CD14-positive monocyte (primary cell): ENCODE results near the gene TNIP1. TPM values are rescaled to one million over a fixed set of nuclear protein-coding genes. Genes with fewer than 3 reads are reported as not detected.

Source experiments
- DNase-seq, 3 donors: peaks; one replicate each; pipeline ENCODE4 v3.0.0-alpha.2; 2011 to 2022
- H2AFZ ChIP-seq: 2 replicates; pipeline ENCODE4 v1.6.0; 2012; ENCODE audit warnings: mild to moderate bottlenecking, low read depth, low read length, inconsistent platforms; ENCODE audit not compliant: insufficient read depth, poor library complexity, severe bottlenecking
- H3K27ac ChIP-seq, 2 donors: 1 replicate in 1 of 2; 2 replicates in 1 of 2; pipeline ENCODE4 v1.5.1; 2012 to 2013; ENCODE audit warnings: low read length in 2 of 2, control low read depth in 1 of 2, inconsistent platforms in 1 of 2, low read depth in 1 of 2, mild to moderate bottlenecking in 1 of 2
- H3K27me3 ChIP-seq, 2 donors: one replicate each; pipeline versions ENCODE4 v1.6.0 to v1.6.1; 2011 to 2013; ENCODE audit warnings: low read length in 2 of 2; ENCODE audit not compliant: control insufficient read depth in 2 of 2, insufficient read depth in 2 of 2
- H3K36me3 ChIP-seq, 2 donors: replicated peaks in 1 of 2; 1 replicate in 1 of 2; 2 replicates in 1 of 2; pipeline versions ENCODE4 v1.5.1 to v1.6.1; 2012 to 2013; ENCODE audit warnings: low read length in 2 of 2, control low read depth in 1 of 2, inconsistent platforms in 1 of 2, mild to moderate bottlenecking in 1 of 2; ENCODE audit not compliant: insufficient read depth in 2 of 2, control insufficient read depth in 1 of 2
- H3K4me1 ChIP-seq, 2 donors: 1 replicate in 1 of 2; 2 replicates in 1 of 2; pipeline versions ENCODE4 v1.5.1 to v1.6.1; 2012 to 2013; ENCODE audit warnings: low read length in 2 of 2, control low read depth in 1 of 2, inconsistent platforms in 1 of 2, mild to moderate bottlenecking in 1 of 2, moderate library complexity in 1 of 2; ENCODE audit not compliant: insufficient read depth in 2 of 2, control insufficient read depth in 1 of 2
- H3K4me2 ChIP-seq: replicated peaks from 2 replicates; pipeline ENCODE3; 2012; ENCODE audit warnings: low read length, moderate library complexity, mild to moderate bottlenecking; ENCODE audit not compliant: poor library complexity, severe bottlenecking; ENCODE audit errors: extremely low read depth
- H3K4me3 ChIP-seq, 3 experiments: fragments of 200-600 bp in 1 of 3; sonication (generic) in 1 of 3; replicated peaks in 1 of 3; 1 replicate in 2 of 3; 2 replicates in 1 of 3; pipeline ENCODE4 v1.5.1; 2011 to 2013; ENCODE audit warnings: low read length in 3 of 3, mild to moderate bottlenecking in 3 of 3, control low read depth in 2 of 3, low read depth in 2 of 3, inconsistent platforms in 1 of 3, moderate library complexity in 1 of 3
- H3K79me2 ChIP-seq: 2 replicates; pipeline ENCODE4 v1.6.0; 2012; ENCODE audit warnings: mild to moderate bottlenecking, control low read depth, inconsistent platforms, low read length, moderate library complexity; ENCODE audit not compliant: insufficient read depth
- H3K9ac ChIP-seq: 2 replicates; pipeline ENCODE4 v1.6.0; 2017; ENCODE audit warnings: low read length, mild to moderate bottlenecking; ENCODE audit not compliant: insufficient read depth, poor library complexity, severe bottlenecking
- H3K9me3 ChIP-seq, 2 donors: replicated peaks in 1 of 2; 1 replicate in 1 of 2; 2 replicates in 1 of 2; pipeline versions ENCODE4 v1.5.1 to v1.6.1; 2012 to 2013; ENCODE audit warnings: low read length in 2 of 2, control low read depth in 1 of 2; ENCODE audit not compliant: control insufficient read depth in 1 of 2, insufficient read depth in 1 of 2
- H4K20me1 ChIP-seq: 2 replicates; pipeline ENCODE4 v1.6.0; 2012; ENCODE audit warnings: mild to moderate bottlenecking, low read length, control low read depth, moderate library complexity; ENCODE audit not compliant: insufficient read depth
- H3K27ac Mint-ChIP-seq, 7 donors: one replicate each; pipeline ENCODE4 v1.8.0; 2020; ENCODE audit warnings: mild to moderate bottlenecking in 7 of 7, mixed read lengths in 7 of 7, moderate library complexity in 6 of 7, inconsistent platforms in 2 of 7
- H3K27me3 Mint-ChIP-seq, 3 donors: one replicate each; pipeline ENCODE4 v1.8.0; 2021 to 2022; ENCODE audit warnings: low read depth in 3 of 3, mild to moderate bottlenecking in 3 of 3, mixed read lengths in 3 of 3, moderate library complexity in 3 of 3, inconsistent platforms in 1 of 3
- H3K36me3 Mint-ChIP-seq, 2 donors: one replicate each; pipeline ENCODE4 v1.8.0; 2020; ENCODE audit warnings: mixed read lengths in 2 of 2, inconsistent platforms in 1 of 2, mild to moderate bottlenecking in 1 of 2
- H3K4me1 Mint-ChIP-seq: one replicate; pipeline ENCODE4 v1.8.0; 2020; ENCODE audit warnings: mild to moderate bottlenecking, mixed read lengths
- H3K4me3 Mint-ChIP-seq, 2 donors: one replicate each; pipeline ENCODE4 v1.8.0; 2020; ENCODE audit warnings: mild to moderate bottlenecking in 2 of 2, mixed read lengths in 2 of 2, moderate library complexity in 1 of 2
- H3K9me3 Mint-ChIP-seq, 7 donors: one replicate each; pipeline ENCODE4 v1.8.0; 2020 to 2022; ENCODE audit warnings: mixed read lengths in 7 of 7, mild to moderate bottlenecking in 6 of 7, moderate library complexity in 6 of 7, inconsistent platforms in 2 of 7
- WGBS: methylation state at CpG from one replicate; pipeline ENCODE4 v1.1.5; 2013; ENCODE audit warnings: missing lambda C conversion rate; ENCODE audit not compliant: insufficient coverage; 5-methylcytosine and 5-hydroxymethylcytosine counted together
- intact Hi-C, 2 donors: fragments of 100-400 bp; cut with micrococcal nuclease; formaldehyde crosslinking; loops; one replicate each; pipeline versions ENCODE4 v1.15.0 to v1.15.1; 2023
- polyA plus RNA-seq, 3 donors: library from polyadenylated mRNA; depleted of rRNA in 1 of 3; unstranded in 2 of 3; stranded (reverse) in 1 of 3; fragments of 300-500 nt in 2 of 3; fragments of >200 nt in 1 of 3; fragmentation: Illumina TruSeq in 2 of 3; gene quantifications; 1 replicate in 2 of 3; 2 replicates in 1 of 3; pipeline ENCODE4 v1.2.3, GENCODE V29; 2012 to 2021
- TF ChIP-seq, protein P1 (sequence below): fragments of 200-600 bp; IDR thresholded peaks from one replicate; pipeline ENCODE4 v1.8.0; 2022; ENCODE audit warnings: antibody characterized with exemption, mild to moderate bottlenecking

The TNIP1 gene
- polyA plus RNA-seq, 3 donors = 30.8 to 108 (median 46.4) TPM

GRCh38 chr5:151023651-151024050 is 57.2 kb downstream of the TNIP1 start:
- Histone ChIP-seq H3K79me2 (no peaks in the 10 kb centered on the region), H3K36me3 (peaks cover 20 to 35% of the 10 kb centered on the region in 2 donors), H4K20me1 (peaks cover 45% of the 10 kb centered on the region), H3K4me3 (no peak overlapping the region), H3K27me3 (no peaks in the 10 kb centered on the region), H2AFZ (no peak overlapping the region), H3K4me1 (peaks cover 42 to 44% of the 10 kb centered on the region in 2 donors), H3K9ac (no peak overlapping the region), H3K9me3 (no peaks in the 10 kb centered on the region), H3K27ac (peak overlapping the region in 1 of 2 donors; percentile 30), H3K4me2 (no peak overlapping the region)
- H3K36me3 Mint-ChIP-seq = peaks cover 36 to 46% of the 10 kb centered on the region in 2 donors
- DNase-seq = peak in 1 of 3 donors; percentile 35
- H3K9me3 Mint-ChIP-seq = peaks cover 0 to 1% (median 0%) of the 10 kb centered on the region in 7 donors
- intact Hi-C loops = no loop called here
- 68% methylated on average over 6 of the region's 8 CpGs for WGBS
- H3K4me3 Mint-ChIP-seq = peak overlapping the region in 1 of 2 donors; percentile 60
- TF ChIP-seq, protein P1, sequence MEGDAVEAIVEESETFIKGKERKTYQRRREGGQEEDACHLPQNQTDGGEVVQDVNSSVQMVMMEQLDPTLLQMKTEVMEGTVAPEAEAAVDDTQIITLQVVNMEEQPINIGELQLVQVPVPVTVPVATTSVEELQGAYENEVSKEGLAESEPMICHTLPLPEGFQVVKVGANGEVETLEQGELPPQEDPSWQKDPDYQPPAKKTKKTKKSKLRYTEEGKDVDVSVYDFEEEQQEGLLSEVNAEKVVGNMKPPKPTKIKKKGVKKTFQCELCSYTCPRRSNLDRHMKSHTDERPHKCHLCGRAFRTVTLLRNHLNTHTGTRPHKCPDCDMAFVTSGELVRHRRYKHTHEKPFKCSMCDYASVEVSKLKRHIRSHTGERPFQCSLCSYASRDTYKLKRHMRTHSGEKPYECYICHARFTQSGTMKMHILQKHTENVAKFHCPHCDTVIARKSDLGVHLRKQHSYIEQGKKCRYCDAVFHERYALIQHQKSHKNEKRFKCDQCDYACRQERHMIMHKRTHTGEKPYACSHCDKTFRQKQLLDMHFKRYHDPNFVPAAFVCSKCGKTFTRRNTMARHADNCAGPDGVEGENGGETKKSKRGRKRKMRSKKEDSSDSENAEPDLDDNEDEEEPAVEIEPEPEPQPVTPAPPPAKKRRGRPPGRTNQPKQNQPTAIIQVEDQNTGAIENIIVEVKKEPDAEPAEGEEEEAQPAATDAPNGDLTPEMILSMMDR = no peak
- H3K27me3 Mint-ChIP-seq = peaks cover 3 to 10% (median 6%) of the 10 kb centered on the region in 3 donors
- H3K27ac Mint-ChIP-seq = peak overlapping the region in 4 of 7 donors; percentile 32 to 75 (median 52)
- H3K4me1 Mint-ChIP-seq = peaks cover 52% of the 10 kb centered on the region

DNA sequence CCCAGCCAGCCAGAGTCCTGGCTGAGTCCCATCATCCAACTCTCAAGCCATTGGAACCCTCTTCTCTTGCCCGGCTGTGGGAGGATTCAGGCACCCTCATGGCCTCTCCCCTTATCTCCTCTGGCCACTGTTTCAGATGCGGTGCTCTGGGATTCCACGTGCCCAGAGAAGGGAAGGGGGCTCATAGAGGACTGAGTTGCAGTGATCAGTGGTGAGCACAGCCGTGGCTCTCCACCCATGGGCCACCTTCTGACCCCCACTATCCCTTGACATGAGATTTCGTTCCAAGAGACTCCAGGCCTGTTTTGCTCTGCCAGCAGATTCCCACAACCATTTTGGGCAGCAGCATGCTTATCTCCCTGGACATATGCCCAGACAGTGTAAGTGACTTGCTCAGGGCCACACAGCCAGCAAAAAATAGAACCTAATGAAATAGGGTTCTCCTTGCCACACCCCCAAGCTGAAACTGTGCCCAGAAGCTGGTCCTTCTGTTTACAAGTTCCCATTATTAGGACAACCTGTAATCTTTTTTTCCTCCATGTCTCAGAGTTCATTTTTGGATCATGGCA is 57.7 kb downstream of the TNIP1 start:
- peak overlapping the region in 1 of 2 donors; percentile 30 for H3K27ac ChIP-seq
- H2AFZ ChIP-seq = no peak overlapping the region
- H3K36me3 ChIP-seq = peaks cover 15 to 30% of the 10 kb centered on the region in 2 donors
- peaks cover 41% of the 10 kb centered on the region for H4K20me1 ChIP-seq
- H3K79me2 ChIP-seq = no peaks in the 10 kb centered on the region
- H3K27ac Mint-ChIP-seq = peak overlapping the region in 3 of 7 donors; percentile 10 to 75 (median 50)
- H3K27me3 ChIP-seq = no peaks in the 10 kb centered on the region
- H3K36me3 Mint-ChIP-seq = peaks cover 31 to 41% of the 10 kb centered on the region in 2 donors
- intact Hi-C loops = no loop called here
- no peak for DNase-seq
- H3K9me3 Mint-ChIP-seq = peaks cover 0 to 1% (median 0%) of the 10 kb centered on the region in 7 donors
- WGBS = 100% methylated on average over 1 of the region's 5 CpGs
- H3K9ac ChIP-seq = no peak overlapping the region
- H3K4me3 Mint-ChIP-seq = no peak overlapping the region
- no peak overlapping the region for H3K4me3 ChIP-seq
- peaks cover 3 to 10% (median 6%) of the 10 kb centered on the region in 3 donors for H3K27me3 Mint-ChIP-seq
- H3K4me1 ChIP-seq = peaks cover 42 to 44% of the 10 kb centered on the region in 2 donors
- H3K4me1 Mint-ChIP-seq = peaks cover 52% of the 10 kb centered on the region
- H3K9me3 ChIP-seq = no peaks in the 10 kb centered on the region
- no peak overlapping the region for H3K4me2 ChIP-seq
- TF ChIP-seq, protein P1 = no peak
